HTERT RPE-1 (cell line): ENCODE results near the gene PLEKHN1.
"Not testable (repeated sequence)": the region's sequence is repeated elsewhere in the genome, so short reads cannot be mapped to it uniquely, and the experiment has no call there.

Experiments
- in situ Hi-C: fragments of 300-500 bp; cut with MboI; formaldehyde crosslinking; loops from 4 replicates; pipeline ENCODE4 v1.14.3; 2020; ENCODE audit warnings: low sequenced_read_pairs

PLEKHN1 gene

DNA sequence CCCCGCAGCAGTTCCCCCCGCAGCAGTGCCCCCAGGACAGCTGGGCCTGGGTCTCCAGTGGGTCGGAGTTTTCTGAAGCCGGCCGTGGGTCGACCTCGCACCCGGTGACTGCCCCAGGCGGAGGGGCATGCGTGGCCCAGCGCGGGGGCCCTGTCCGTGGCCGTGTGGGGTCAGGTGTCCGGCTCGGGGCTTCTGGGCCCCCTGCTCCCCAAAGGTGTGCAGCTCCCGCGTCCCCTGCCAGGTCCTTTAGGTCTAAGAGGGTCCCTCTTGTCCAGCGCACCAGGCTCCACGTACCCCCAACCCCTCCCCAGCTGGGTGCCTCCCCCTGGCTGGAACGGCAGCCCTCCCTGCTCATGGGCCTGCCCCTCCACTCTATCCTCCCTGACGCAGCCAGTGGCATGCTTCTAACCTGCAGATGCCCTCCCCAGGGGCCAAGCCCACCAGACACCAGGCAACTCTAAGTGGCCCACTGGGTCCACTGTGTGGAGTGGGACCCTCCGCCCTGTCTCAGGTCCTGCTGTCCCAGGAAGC lies 39.6 kb downstream of the PLEKHN1 start:
- in situ Hi-C loops = no loop called here

DNA sequence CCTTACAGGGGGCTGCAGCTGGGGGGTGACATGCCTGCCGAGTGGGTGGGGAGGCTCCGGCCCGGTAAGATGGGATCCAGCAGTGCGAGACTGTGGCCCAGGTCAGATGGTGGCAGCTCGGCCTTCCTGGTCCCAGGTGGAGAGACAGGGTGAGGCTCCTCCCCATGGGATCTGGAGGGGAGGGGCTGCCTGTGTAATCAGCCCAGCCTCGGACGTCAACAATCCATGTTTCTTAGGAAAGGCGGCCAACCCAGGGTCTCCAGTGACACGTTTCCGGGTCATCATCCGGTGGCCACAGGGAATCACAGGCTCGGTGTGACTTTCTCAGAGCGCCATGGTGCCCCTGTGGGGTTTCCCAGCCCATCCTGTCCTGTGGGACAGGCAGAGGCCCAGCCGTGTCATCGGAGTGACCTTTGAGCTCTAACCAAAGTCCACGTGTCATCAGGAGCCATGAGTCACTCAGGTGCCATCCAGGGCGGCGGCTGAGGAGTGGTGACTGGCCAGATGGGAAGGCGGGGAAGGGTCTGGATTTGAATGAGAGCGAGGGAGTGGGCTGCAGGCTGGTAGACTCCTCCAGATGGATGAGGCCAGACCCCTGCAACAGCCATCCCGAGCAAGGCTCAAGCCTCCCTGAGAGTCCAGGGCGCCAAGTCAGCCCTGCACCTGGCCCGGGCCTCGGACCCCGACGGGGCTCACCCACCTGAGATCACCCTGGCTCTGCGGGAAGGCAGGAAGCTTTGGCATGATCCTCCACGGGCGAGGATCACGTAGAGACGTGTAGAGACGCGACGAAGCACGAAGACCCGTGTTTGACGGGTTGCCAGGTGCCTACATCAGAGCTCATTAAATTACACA lies 40.2 kb downstream of the PLEKHN1 start:
- in situ Hi-C loops = no loop called here

DNA sequence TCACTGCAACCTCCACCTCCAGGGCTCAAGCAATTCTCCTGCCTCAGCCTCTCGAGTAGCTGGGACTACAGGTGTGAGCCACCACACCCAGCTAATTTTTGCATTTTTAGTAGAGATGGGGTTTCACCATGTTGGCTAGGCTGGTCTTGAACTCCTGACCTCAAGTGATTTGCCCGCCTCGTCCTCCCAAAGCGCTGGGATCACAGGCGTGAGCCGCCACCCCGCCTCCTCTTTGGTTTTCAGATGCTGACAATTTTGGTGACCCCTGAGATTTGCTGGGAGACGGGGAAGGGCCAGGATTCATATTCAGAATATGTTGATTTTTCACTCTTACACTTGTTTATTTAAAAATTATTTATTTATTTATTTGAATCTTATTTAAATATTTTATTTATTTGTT lies 43.8 kb downstream of the PLEKHN1 start:
- in situ Hi-C loops = not testable (repeated sequence)

DNA sequence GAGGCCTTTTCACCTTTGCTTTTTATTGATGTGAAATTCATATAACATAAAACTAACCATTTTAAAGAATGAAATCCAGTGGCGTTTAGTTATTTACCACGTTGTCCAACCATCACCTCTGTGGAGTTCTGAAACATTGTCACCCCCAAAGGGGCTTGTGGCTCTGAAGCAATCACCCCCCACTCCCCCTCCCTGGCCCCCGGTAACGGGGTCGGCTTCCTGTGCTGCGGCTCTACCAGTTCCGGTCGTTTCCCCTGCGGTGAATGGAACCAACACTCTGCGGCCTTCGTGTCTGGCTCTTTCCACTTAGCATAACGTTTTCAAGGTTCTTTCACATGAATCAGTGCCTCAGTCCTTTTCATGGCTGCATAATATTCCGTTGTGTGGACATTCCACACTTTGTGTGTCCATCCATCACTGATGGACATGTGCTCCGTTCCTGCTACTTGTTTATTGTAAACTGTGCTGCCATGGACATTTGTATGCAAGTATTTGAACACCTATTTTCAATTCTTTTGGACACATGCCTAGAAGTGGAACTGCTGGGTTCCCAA lies 45.2 kb downstream of the PLEKHN1 start:
- in situ Hi-C loops = no loop called here

DNA sequence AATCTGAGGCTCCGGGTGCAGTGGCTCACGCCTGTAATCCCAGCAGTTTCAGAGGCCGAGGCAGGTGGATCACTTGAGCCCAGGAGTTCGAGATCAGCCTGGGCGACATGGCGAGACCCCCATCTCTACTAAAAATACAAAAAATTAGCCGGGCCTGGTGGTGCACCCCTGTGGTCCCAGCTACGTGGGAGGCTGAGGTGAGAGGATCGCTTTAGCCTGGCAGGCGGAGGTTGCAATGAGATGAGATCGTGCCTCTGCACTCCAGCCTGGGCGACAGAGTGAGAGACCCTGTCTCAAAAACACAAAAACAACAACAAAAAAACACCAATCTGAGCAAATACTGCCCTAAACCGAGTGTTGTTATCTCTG lies 46.4 kb downstream of the PLEKHN1 start:
- in situ Hi-C loops = not testable (repeated sequence)

DNA sequence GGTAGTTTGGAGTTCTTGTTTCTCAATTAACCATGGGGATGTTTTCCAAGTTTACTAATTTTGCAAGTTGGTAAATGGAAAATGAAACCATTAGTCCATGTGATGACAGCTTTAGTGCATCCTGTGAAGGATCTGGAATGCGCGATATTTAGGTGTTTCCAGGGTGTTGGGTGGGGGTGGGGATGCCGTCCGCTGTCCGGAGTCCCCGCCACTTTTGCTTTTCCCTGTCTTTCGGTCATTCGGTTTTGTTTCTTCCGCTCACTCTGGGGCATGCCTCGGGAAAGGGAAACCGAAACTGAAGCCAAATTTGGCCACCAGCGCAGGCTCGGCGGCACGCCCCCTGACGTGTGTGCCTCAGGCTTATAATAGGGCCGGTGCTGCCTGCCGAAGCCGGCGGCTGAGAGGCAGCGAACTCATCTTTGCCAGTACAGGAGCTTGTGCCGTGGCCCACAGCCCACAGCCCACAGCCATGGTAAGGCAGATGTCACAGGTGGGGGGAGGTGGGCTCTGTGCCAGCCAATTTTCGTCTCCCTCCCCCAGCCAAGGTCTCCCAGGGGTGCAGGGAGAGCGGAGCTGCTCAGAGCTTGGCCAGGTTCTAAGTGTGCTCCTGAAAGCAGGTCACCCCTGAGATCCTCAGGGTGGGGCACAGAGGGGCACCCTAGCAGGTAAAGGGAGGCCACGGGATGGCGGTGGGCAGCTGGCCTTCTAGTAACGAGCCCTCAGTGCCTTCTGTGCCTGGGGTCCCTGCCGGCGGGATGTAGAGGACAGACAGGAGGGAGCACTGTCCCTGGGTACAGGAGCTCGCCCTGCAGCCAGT lies 47.0 kb downstream of the PLEKHN1 start, which contains the start of gene ISG15:
ISG15 (plus strand) TSS at position 393 of the 817 bp plus-strand sequence; CDS start at position 470, 77 bp downstream.
- in situ Hi-C loops = no loop called here

DNA sequence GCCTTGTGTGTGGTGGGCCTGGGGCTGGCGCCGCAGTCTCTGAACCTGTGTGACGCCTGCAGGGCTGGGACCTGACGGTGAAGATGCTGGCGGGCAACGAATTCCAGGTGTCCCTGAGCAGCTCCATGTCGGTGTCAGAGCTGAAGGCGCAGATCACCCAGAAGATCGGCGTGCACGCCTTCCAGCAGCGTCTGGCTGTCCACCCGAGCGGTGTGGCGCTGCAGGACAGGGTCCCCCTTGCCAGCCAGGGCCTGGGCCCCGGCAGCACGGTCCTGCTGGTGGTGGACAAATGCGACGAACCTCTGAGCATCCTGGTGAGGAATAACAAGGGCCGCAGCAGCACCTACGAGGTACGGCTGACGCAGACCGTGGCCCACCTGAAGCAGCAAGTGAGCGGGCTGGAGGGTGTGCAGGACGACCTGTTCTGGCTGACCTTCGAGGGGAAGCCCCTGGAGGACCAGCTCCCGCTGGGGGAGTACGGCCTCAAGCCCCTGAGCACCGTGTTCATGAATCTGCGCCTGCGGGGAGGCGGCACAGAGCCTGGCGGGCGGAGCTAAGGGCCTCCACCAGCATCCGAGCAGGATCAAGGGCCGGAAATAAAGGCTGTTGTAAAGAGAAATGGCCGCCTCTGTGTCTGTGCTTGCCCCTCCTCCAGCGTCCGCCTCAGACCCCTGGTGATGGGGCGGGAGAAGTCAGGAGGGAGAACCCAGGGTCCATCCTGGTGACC lies 47.8 kb downstream of the PLEKHN1 start:
- in situ Hi-C loops = no loop called here

DNA sequence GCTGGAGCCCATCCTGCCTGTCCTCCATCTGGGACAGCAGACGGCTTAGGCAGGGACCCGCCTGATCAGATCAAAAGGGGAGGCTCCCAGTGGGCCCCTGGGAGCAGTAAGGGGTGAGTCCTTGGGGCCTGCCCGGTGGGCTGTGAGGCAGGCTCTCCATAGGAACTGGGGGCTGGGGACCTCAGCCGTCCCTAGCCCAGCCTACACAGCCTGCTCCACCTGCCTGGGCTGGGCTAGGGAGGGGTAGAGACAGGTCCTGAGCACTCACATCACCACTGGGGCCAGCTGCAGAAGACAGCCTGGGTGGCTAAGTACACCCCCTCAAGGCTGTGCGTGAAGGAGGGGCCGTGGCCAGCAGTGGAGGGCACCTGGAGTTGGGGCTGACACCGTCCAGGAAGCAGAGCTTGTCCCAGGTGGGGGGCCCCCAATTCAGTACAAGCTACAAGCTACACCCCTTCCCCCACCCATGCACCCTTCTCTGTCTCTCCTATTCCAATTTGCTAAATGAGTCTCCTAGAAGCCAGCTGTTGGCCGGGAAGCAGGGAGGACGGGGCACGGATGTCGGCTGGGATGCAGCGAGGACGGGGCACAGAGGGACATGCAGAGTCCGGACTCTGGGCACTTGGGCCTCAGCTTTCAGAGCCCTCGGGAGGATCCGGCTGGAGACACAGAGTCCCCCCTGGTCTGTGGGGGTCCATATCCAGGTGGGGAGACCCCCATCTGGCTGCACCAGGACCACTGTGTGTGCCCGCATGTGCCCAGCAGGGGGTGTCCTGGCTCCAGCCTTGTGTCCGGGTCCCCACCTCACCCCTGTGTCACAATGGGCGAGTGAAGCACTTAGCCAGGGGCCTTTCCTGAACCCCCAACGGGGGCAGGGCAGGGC lies 48.8 kb downstream of the PLEKHN1 start:
- in situ Hi-C loops = no loop called here

DNA sequence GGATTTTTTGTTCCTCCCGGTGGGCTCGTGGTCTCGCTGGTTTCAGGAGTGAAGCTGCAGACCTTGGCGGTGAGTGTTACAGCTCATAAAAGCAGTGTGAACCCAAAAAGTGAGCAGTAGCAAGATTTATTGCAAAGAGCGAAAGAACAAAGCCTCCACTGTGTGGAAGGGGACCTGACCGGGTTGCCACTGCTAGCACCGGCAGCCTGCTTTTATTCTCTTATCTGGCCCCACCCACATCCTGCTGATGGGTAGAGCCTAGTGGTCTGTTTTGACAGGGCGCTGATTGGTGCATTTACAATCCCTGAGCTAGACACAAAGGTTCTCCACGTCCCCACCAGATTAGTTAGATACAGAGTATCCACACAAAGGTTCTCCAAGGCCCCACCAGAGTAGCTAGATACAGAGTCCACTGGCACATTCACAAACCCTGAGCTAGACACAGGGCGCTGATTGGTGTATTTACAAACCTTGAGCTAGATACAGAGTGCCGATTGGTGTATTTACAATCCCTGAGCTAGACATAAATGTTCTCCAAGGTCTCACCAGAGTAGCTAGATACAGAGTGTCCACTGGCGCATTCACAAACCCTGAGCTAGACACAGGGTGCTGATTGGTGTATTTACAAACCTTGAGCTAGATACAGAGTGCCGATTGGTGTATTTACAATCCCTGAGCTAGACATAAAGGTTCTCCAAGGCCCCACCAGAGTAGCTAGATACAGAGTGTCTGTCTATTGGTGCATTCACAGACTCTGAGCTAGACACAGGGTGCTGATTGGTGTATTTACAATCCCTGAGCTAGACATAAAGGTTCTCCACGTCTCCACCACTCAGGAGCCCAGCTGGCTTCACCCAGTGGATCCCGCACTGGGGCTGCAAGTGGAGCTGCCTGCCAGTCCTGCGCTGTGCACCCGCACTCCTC lies 51.4 kb downstream of the PLEKHN1 start:
- in situ Hi-C loops = not testable (repeated sequence)

DNA sequence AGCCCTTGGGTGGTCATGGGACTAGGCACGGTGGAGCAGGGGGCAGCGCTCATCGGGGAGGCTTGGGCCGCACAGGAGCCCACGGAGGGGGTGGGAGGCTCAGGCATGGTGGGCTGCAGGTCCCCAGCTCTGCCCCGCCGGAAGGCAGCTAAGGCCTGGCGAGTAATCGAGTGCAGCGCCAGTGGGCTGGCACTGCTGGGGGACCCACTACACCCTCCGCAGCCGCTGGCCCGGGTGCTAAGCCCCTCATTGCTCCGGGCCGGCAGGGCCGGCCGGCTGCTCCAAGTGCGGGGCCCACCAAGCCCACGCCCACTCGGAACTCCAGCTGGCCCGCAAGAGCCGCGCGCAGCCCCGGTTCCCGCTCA lies 52.0 kb downstream of the PLEKHN1 start:
- in situ Hi-C loops = not testable (repeated sequence)

DNA sequence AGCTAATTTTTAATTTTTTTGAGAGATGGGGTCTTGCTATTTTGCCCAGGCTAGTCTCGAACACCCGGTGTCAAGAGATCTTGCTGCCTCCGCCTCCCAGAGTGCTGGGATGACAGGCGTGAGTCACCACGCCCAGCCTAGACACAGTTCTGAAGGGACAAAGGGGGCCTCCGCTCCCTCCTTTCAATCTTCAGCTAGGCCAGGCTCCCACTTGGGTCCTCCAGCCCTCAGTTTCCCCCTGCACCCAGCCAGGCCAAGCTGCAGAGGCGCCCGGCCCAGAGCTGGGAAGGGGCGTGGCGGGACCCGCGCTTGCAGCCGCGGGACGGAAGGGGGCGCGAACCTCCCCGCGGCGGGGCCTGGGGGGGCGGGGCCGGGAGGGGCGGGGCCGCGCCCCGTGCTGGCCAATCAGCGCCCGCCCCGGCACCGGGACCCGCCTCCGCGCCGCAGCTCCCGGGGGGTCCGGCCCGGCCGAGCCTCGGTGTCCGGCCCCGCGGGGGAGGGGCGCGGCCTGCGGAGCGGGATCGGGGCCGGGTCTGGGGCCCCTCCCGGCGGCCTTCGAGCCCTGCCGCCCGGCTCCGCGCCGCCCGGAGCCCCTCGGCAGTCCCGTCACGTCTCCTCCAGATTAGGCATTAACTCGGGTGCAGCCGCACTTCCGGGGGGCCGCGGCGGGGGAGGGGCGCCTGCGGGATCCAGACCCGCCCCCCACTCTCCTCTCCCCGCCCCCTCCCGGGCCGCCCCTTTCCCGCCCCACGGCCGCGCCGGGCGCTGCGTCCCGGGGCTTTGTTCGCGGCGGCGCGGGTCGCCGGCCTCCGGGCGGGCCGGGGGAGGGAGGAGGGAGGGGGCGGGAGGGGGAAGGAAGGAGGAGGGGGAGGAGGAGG lies 53.1 kb downstream of the PLEKHN1 start:
- in situ Hi-C loops = no loop called here

DNA sequence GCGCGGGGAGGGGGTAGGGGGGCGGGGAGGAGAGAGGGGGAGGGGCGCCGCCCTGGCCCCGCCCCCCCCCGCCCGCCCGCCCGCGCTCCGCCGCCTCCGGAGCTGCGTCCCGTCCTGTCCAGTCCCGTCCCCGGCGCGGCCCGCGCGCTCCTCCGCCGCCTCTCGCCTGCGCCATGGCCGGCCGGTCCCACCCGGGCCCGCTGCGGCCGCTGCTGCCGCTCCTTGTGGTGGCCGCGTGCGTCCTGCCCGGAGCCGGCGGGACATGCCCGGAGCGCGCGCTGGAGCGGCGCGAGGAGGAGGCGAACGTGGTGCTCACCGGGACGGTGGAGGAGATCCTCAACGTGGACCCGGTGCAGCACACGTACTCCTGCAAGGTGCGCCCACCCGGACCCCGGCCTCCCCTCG lies 53.7 kb downstream of the PLEKHN1 start, which contains the start of gene AGRN:
AGRN (plus strand) TSS at position 121 of the 405 bp plus-strand sequence; CDS start at position 174, 53 bp downstream.
- in situ Hi-C loops = no loop called here

DNA sequence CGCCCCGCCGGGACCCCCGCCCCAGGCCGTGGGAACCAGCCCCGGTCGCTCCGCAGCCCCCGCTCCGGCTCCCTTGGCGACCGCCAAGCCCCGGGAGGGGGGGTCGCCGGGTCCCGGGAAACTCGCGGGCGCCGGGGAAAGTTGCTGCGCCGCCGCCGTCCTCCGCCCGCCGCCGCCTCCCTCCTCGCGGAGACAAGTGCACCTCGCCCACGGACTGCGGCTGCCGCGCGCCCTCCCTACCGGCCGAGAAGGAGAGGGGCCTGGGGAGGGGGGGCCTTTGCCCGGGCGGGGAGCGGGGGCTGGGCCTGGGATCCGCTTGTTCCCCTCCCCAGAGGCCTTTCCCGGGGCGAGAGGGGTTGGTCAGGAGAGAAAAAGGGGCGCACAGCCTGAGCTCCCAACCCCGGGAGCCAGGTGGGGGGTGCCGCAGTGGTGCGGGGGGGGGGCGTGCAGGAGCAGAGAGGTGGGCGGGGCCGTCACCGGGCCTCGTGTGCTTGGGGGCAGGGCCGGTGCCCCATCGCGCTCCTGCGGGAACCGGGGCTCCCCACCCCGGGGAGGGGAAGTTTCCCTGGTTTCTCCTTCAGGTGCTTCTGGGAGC lies 54.2 kb downstream of the PLEKHN1 start:
- in situ Hi-C loops = no loop called here

DNA sequence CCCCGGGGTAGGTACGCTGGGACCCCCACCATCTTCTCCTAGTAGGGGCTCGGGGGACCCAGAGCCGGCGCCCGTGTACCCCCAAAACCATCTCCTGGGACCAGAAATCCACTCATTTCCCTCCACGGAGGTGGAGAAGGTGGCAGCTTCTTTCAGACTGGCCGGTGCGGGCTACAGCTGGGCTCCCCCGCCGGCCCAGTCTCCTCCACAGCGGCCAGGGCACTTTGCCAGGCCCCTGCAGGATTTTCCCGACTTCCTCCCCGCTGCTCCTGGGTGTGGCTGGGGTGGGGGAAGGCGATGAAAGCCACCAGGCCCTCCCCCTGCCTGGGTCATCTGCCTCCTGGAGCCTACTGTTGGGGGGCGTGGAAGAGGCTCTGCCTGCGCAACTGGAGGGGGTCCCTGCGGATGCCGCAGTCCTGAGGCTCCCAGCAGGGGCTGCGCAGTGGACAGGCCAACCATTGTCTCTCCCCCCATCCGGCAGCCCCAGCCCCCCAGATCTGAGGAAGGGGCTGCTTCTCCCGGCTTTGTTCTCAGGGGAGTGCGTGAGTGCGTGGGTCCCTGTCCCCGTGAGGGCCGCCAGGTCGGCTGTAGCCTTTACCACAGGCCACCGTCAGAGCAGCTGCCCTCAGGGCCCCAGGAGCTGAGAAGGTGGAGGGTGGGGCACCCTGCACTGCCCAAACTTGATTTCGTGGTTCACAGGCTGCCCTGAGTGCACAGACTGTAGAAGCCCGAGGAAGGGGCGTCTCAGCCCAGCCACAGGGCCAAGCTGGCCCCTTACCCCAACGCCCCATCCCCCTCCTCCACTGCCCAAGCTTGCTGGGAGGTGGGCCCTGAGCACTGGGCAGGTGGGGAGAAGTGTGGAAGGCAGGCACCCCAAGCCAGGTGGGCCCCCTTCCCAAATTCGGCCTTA lies 55.0 kb downstream of the PLEKHN1 start:
- in situ Hi-C loops = no loop called here

DNA sequence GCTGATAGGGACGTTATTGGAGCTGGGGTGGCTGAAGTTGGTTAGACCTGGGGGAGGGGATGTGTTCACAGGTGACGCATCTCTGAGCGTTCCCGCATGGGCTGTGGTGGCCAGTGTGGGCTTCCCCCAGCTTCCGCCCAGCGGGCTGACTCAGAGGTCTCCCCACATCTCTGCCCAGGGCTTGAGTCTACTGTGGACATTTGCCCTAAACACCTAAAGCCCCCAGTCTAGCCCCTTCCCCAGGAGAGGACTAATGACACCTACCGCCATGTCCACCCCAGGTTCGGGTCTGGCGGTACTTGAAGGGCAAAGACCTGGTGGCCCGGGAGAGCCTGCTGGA lies 55.6 kb downstream of the PLEKHN1 start:
- in situ Hi-C loops = no loop called here

DNA sequence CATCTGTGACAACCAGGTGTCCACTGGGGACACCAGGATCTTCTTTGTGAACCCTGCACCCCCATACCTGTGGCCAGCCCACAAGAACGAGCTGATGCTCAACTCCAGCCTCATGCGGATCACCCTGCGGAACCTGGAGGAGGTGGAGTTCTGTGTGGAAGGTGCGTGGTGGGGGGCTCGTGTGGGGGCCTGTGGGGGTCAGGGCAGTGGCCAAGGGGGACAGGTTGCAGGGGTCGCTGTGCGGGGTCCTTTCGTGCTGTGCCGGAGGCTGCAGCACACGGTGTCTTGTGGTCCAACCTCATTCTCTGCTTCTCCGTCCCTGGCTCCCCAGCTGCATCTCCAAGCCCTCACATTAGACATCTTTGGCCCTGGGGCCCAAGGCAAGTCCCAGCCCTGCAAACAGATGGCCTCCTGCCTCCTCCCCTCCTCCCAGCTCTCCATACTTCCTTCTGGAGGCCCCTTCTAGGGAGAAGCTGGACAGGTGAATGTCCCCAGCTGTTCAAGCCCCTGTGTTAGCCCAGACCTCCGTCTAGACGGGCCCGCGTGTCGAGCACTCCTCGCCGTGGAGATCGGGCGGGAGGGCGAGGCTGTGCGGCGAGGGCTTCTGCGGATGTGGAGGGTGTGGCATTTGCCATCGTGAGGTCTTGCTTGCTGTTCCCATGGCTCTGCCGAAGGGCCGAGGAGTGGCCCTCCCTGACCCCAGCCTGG lies 56.2 kb downstream of the PLEKHN1 start:
- in situ Hi-C loops = no loop called here
